ENCODE measurements around the gene RTP3.

- TF ChIP-seq POLR2A (IDR thresholded peaks at IDR 0.05) (no peak), CTCF (IDR thresholded peaks at IDR 0.05) (no peak), POLR2AphosphoS5 (IDR thresholded peaks at IDR 0.05) (no peak), EP300 (IDR thresholded peaks at IDR 0.05) (no peak)
These were observed 19.4 kb downstream of the RTP3 start for GRCh38 chr3:46517016-46517783.

Data from gastroesophageal sphincter (tissue), 3 donors.